T-helper 17 cell (primary cell): ENCODE data around the gene MBD2. TPM values are rescaled to one million over a fixed set of nuclear protein-coding genes. Genes with fewer than 3 reads are reported as not detected.

ENCODE experiments used
- ATAC-seq: fragments of 150-1000 bp; cut with Tn5 transposase; 2 replicates; pipeline ENCODE4 v1.10.0; 2021; ENCODE audit warnings: mild to moderate bottlenecking, moderate library complexity
- DNase-seq, 3 donors: peaks; one replicate each; pipeline versions ENCODE4 v3.0.0 to v3.0.0-alpha.2; 2020 to 2021
- H3K9me3 ChIP-seq: one replicate; pipeline ENCODE4 v1.7.0; 2013; ENCODE audit warnings: low read length, mild to moderate bottlenecking; ENCODE audit not compliant: control insufficient read depth, poor library complexity, severe bottlenecking
- H3K27ac Mint-ChIP-seq: one replicate; pipeline ENCODE4 v1.8.0; 2022; ENCODE audit warnings: mild to moderate bottlenecking, moderate library complexity, mixed read lengths
- H3K27me3 Mint-ChIP-seq: one replicate; pipeline ENCODE4 v1.8.0; 2022; ENCODE audit warnings: mixed read lengths
- H3K36me3 Mint-ChIP-seq: one replicate; pipeline ENCODE4 v1.8.0; 2022; ENCODE audit warnings: low read depth, mixed read lengths
- H3K4me1 Mint-ChIP-seq: one replicate; pipeline ENCODE4 v1.8.0; 2022; ENCODE audit warnings: mild to moderate bottlenecking, mixed read lengths
- H3K4me3 Mint-ChIP-seq: one replicate; pipeline ENCODE4 v1.8.0; 2022; ENCODE audit warnings: mild to moderate bottlenecking, moderate library complexity, mixed read lengths
- total RNA-seq, 4 donors: library from RNA in 2 of 4; stranded (reverse) in 2 of 4; gene quantifications; one replicate each; pipeline ENCODE4 v1.2.3 and lab custom pipeline; 2022 to 2026

MBD2 gene
- total RNA-seq, 2 donors from 2014 or later: 108 TPM

GRCh38 chr18:54204883-54205282, 19.6 kb downstream of the MBD2 start:
- Mint-ChIP-seq H3K36me3 (peaks cover 11% of the 10 kb centered on the region), H3K27ac (no peak overlapping the region), H3K4me1 (peaks cover 34% of the 10 kb centered on the region), H3K27me3 (no peaks in the 10 kb centered on the region), H3K4me3 (no peak overlapping the region)
- no peaks in the 10 kb centered on the region for H3K9me3 ChIP-seq
- no peak for DNase-seq
- ATAC-seq: no peak

GRCh38 chr18:54203914-54204313, 20.6 kb downstream of the MBD2 start:
- H3K9me3 ChIP-seq: no peaks in the 10 kb centered on the region
- peaks cover 33% of the 10 kb centered on the region for H3K4me1 Mint-ChIP-seq
- ATAC-seq: no peak
- peaks cover 16% of the 10 kb centered on the region for H3K36me3 Mint-ChIP-seq
- H3K4me3 Mint-ChIP-seq: no peak overlapping the region
- H3K27ac Mint-ChIP-seq: peak overlapping the region; percentile 75
- DNase-seq: no peak
- H3K27me3 Mint-ChIP-seq: no peaks in the 10 kb centered on the region

- peaks cover 19% of the 10 kb centered on the region for H3K36me3 Mint-ChIP-seq
- no peak overlapping the region for H3K4me3 Mint-ChIP-seq
- ATAC-seq (no peak), DNase-seq (no peak)
- no peak overlapping the region for H3K27ac Mint-ChIP-seq
- H3K4me1 Mint-ChIP-seq: peaks cover 29% of the 10 kb centered on the region
- no peaks in the 10 kb centered on the region for H3K27me3 Mint-ChIP-seq
- no peaks in the 10 kb centered on the region for H3K9me3 ChIP-seq
Observed at GRCh38 chr18:54202851-54203250, 21.6 kb downstream of the MBD2 start.

GRCh38 chr18:54197747-54198411, 26.6 kb downstream of the MBD2 start:
- ATAC-seq (no peak), DNase-seq (no peak)
- no peaks in the 10 kb centered on the region for H3K9me3 ChIP-seq
- no peak overlapping the region for H3K4me3 Mint-ChIP-seq
- H3K27me3 Mint-ChIP-seq: no peaks in the 10 kb centered on the region
- peaks cover 31% of the 10 kb centered on the region for H3K4me1 Mint-ChIP-seq
- H3K27ac Mint-ChIP-seq: peak overlapping the region; percentile 5
- peaks cover 21% of the 10 kb centered on the region for H3K36me3 Mint-ChIP-seq

- Mint-ChIP-seq H3K27me3 (no peaks in the 10 kb centered on the region), H3K4me1 (peaks cover 24% of the 10 kb centered on the region), H3K36me3 (peaks cover 7% of the 10 kb centered on the region), H3K4me3 (no peak overlapping the region), H3K27ac (no peak overlapping the region)
- no peak for DNase-seq
- ATAC-seq: no peak
- no peaks in the 10 kb centered on the region for H3K9me3 ChIP-seq
Observed at GRCh38 chr18:54193786-54194185, 30.7 kb downstream of the MBD2 start.

- DNase-seq (no peak), ATAC-seq (no peak)
- no peaks in the 10 kb centered on the region for H3K9me3 ChIP-seq
- Mint-ChIP-seq H3K4me3 (no peak overlapping the region), H3K27ac (peak overlapping the region; percentile 63), H3K36me3 (peaks cover 5% of the 10 kb centered on the region), H3K4me1 (peaks cover 25% of the 10 kb centered on the region), H3K27me3 (no peaks in the 10 kb centered on the region)
Observed at GRCh38 chr18:54192900-54193299, 31.6 kb downstream of the MBD2 start.

- no peak for ATAC-seq
- no peaks in the 10 kb centered on the region for H3K27me3 Mint-ChIP-seq
- DNase-seq: no peak
- H3K4me3 Mint-ChIP-seq: no peak overlapping the region
- no peaks in the 10 kb centered on the region for H3K9me3 ChIP-seq
- H3K27ac Mint-ChIP-seq: peak overlapping the region; percentile 63
- peaks cover 5% of the 10 kb centered on the region for H3K36me3 Mint-ChIP-seq
- H3K4me1 Mint-ChIP-seq: peaks cover 23% of the 10 kb centered on the region
Observed at GRCh38 chr18:54192415-54192814, 32.1 kb downstream of the MBD2 start.

- DNase-seq: no peak
- Mint-ChIP-seq H3K27me3 (no peaks in the 10 kb centered on the region), H3K36me3 (peaks cover 6% of the 10 kb centered on the region), H3K4me1 (peaks cover 21% of the 10 kb centered on the region), H3K4me3 (no peak overlapping the region), H3K27ac (no peak overlapping the region)
- no peaks in the 10 kb centered on the region for H3K9me3 ChIP-seq
- no peak for ATAC-seq
Observed at GRCh38 chr18:54191352-54191751, 33.1 kb downstream of the MBD2 start.

GRCh38 chr18:54187372-54187771, 37.1 kb downstream of the MBD2 start:
- no peak for DNase-seq
- Mint-ChIP-seq H3K4me1 (peaks cover 15% of the 10 kb centered on the region), H3K4me3 (no peak overlapping the region), H3K27me3 (no peaks in the 10 kb centered on the region), H3K36me3 (peaks cover 4% of the 10 kb centered on the region), H3K27ac (no peak overlapping the region)
- ATAC-seq: no peak
- H3K9me3 ChIP-seq: no peaks in the 10 kb centered on the region

GRCh38 chr18:54184836-54185235, 39.6 kb downstream of the MBD2 start:
- no peaks in the 10 kb centered on the region for H3K27me3 Mint-ChIP-seq
- no peak overlapping the region for H3K4me3 Mint-ChIP-seq
- ATAC-seq (no peak), DNase-seq (no peak)
- H3K27ac Mint-ChIP-seq: peak overlapping the region; percentile 60
- H3K4me1 Mint-ChIP-seq: peaks cover 15% of the 10 kb centered on the region
- peaks cover 4% of the 10 kb centered on the region for H3K36me3 Mint-ChIP-seq
- no peaks in the 10 kb centered on the region for H3K9me3 ChIP-seq

- DNase-seq: no peak
- no peaks in the 10 kb centered on the region for H3K9me3 ChIP-seq
- H3K27ac Mint-ChIP-seq: no peak overlapping the region
- no peak overlapping the region for H3K4me3 Mint-ChIP-seq
- H3K36me3 Mint-ChIP-seq: peaks cover 4% of the 10 kb centered on the region
- peaks cover 15% of the 10 kb centered on the region for H3K4me1 Mint-ChIP-seq
- no peak for ATAC-seq
- H3K27me3 Mint-ChIP-seq: no peaks in the 10 kb centered on the region
Observed at GRCh38 chr18:54183390-54183789, 41.1 kb downstream of the MBD2 start.

GRCh38 chr18:54181856-54182602, 42.4 kb downstream of the MBD2 start:
- Mint-ChIP-seq H3K27ac (no peak overlapping the region), H3K27me3 (no peaks in the 10 kb centered on the region), H3K36me3 (peaks cover 4% of the 10 kb centered on the region), H3K4me1 (peaks cover 10% of the 10 kb centered on the region), H3K4me3 (no peak overlapping the region)
- H3K9me3 ChIP-seq: no peaks in the 10 kb centered on the region
- no peak for DNase-seq
- ATAC-seq: no peak

- Mint-ChIP-seq H3K4me3 (no peak overlapping the region), H3K27me3 (no peaks in the 10 kb centered on the region), H3K36me3 (peaks cover 6% of the 10 kb centered on the region), H3K4me1 (peaks cover 34% of the 10 kb centered on the region), H3K27ac (peak overlapping the region; percentile 39)
- H3K9me3 ChIP-seq: no peaks in the 10 kb centered on the region
- DNase-seq (no peak), ATAC-seq (no peak)
Observed at GRCh38 chr18:54173980-54174630, 50.4 kb downstream of the MBD2 start.
